NCI-H1092 treated with DMSO at 0.1 percent for 48 hours (cell line): ENCODE data around the gene ELOB.

Experiments used
- DNase-seq: peaks from one replicate; lab custom pipeline; 2025; lab: John Stamatoyannopoulos, UW

ELOB gene

GRCh38 chr16:2810651-2811050 lies 33.6 kb upstream of the ELOB start:
- no peak for DNase-seq

GRCh38 chr16:2809149-2809760 lies 32.2 kb upstream of the ELOB start:
- DNase-seq, result no peak

GRCh38 chr16:2808181-2808580 lies 31.1 kb upstream of the ELOB start:
- DNase-seq, result no peak

- no peak for DNase-seq
Observed at GRCh38 chr16:2806286-2806685, 29.2 kb upstream of the ELOB start.

- DNase-seq, result no peak
Observed at GRCh38 chr16:2804728-2805127, 27.6 kb upstream of the ELOB start.

GRCh38 chr16:2803545-2804195 lies 26.6 kb upstream of the ELOB start:
- DNase-seq, result no peak

GRCh38 chr16:2799859-2800226 lies 22.8 kb upstream of the ELOB start:
- DNase-seq, result no peak

- DNase-seq, result no peak
Observed at GRCh38 chr16:2799205-2799858, 22.3 kb upstream of the ELOB start.

- no peak for DNase-seq
Observed at GRCh38 chr16:2798723-2799204, 21.7 kb upstream of the ELOB start.

- DNase-seq, result no peak
Observed at GRCh38 chr16:2795395-2796143, 18.5 kb upstream of the ELOB start.

- DNase-seq, result no peak
Observed at GRCh38 chr16:2792940-2793339, 15.9 kb upstream of the ELOB start.

- no peak for DNase-seq
Observed at GRCh38 chr16:2791174-2791573, 14.1 kb upstream of the ELOB start.

- no peak for DNase-seq
Observed at GRCh38 chr16:2790631-2791030, 13.6 kb upstream of the ELOB start.

GRCh38 chr16:2787961-2788360 lies 10.9 kb upstream of the ELOB start:
- no peak for DNase-seq

GRCh38 chr16:2787406-2787805 lies 10.3 kb upstream of the ELOB start, which contains the start of gene PRSS33:
PRSS33 (minus strand) TSS chr16:2787560; CDS start chr16:2786547, 1,013 bp downstream.
- no peak for DNase-seq

GRCh38 chr16:2786826-2787151 lies 9.7 kb upstream of the ELOB start:
- no peak for DNase-seq

GRCh38 chr16:2786061-2786825 lies 9.2 kb upstream of the ELOB start:
- DNase-seq, result no peak

- DNase-seq, result no peak
Observed at GRCh38 chr16:2785101-2785991, 8.3 kb upstream of the ELOB start.

- no peak for DNase-seq
Observed at GRCh38 chr16:2784358-2785100, 7.4 kb upstream of the ELOB start.
